Keratinocyte (primary cell): Measurements from ENCODE around the gene S100PBP. TPM values are rescaled to one million over a fixed set of nuclear protein-coding genes. Genes with fewer than 3 reads are reported as not detected.

Source experiments
- DNase-seq: peaks from one replicate; pipeline ENCODE4 v3.0.0-alpha.2; 2011; ENCODE audit warnings: low read depth, missing footprints, low spot score
- FAIRE-seq: peaks from 2 replicates; lab custom pipeline; 2011; peaks lifted over from hg19 to GRCh38; lab: Jason Lieb, UNC
- H2AFZ ChIP-seq: 2 replicates; pipeline ENCODE4 v1.6.0; 2012; ENCODE audit warnings: low read length, control low read depth, inconsistent platforms; ENCODE audit not compliant: control insufficient read depth
- H3K27ac ChIP-seq: 2 replicates; pipeline ENCODE4 v1.5.1; 2011; ENCODE audit warnings: low read length; ENCODE audit not compliant: control insufficient read depth, insufficient read depth
- H3K27me3 ChIP-seq: 3 replicates; pipeline ENCODE4 v1.6.0; 2011; ENCODE audit warnings: low read length; ENCODE audit not compliant: control insufficient read depth, insufficient read depth; ENCODE audit errors: extremely low read depth
- H3K36me3 ChIP-seq, 2 experiments: 2 replicates in 1 of 2; 3 replicates in 1 of 2; pipeline ENCODE4 v1.5.1; 2011; ENCODE audit warnings: low read length in 2 of 2, mild to moderate bottlenecking in 1 of 2; ENCODE audit not compliant: control insufficient read depth in 2 of 2, insufficient read depth in 2 of 2; ENCODE audit errors: extremely low read depth in 1 of 2
- H3K4me1 ChIP-seq: 3 replicates; pipeline ENCODE4 v1.5.1; 2011; ENCODE audit warnings: low read length; ENCODE audit not compliant: control insufficient read depth, insufficient read depth; ENCODE audit errors: extremely low read depth
- H3K4me2 ChIP-seq: 3 replicates; pipeline ENCODE4 v1.6.0; 2011; ENCODE audit warnings: low read depth, low read length; ENCODE audit not compliant: control insufficient read depth, insufficient read depth; ENCODE audit errors: extremely low read depth
- H3K4me3 ChIP-seq, 3 experiments: fragments of 200-600 bp in 1 of 3; sonication (generic) in 1 of 3; 2 replicates in 2 of 3; 3 replicates in 1 of 3; pipeline ENCODE4 v1.5.1; 2011 to 2016; ENCODE audit warnings: low read length in 3 of 3, mild to moderate bottlenecking in 3 of 3, control low read depth in 2 of 3, inconsistent platforms in 1 of 3, low read depth in 1 of 3, mixed read lengths in 1 of 3, mixed run types in 1 of 3, moderate library complexity in 1 of 3; ENCODE audit not compliant: control insufficient read depth in 2 of 3, insufficient read depth in 2 of 3; ENCODE audit errors: extremely low read depth in 1 of 3
- H3K79me2 ChIP-seq: 2 replicates; pipeline ENCODE4 v1.6.0; 2012; ENCODE audit warnings: low read length; ENCODE audit not compliant: control insufficient read depth, insufficient read depth
- H3K9ac ChIP-seq: 3 replicates; pipeline ENCODE4 v1.6.0; 2011; ENCODE audit warnings: low read length; ENCODE audit not compliant: control insufficient read depth, insufficient read depth; ENCODE audit errors: extremely low read depth
- H3K9me1 ChIP-seq: 3 replicates; pipeline ENCODE4 v1.6.0; 2011; ENCODE audit warnings: low read length; ENCODE audit not compliant: control insufficient read depth, insufficient read depth; ENCODE audit errors: extremely low read depth
- H3K9me3 ChIP-seq: 2 replicates; pipeline ENCODE4 v1.5.1; 2012; ENCODE audit warnings: low read depth, low read length; ENCODE audit not compliant: control insufficient read depth
- H4K20me1 ChIP-seq: 3 replicates; pipeline ENCODE4 v1.6.0; 2011; ENCODE audit warnings: low read length; ENCODE audit not compliant: control insufficient read depth, insufficient read depth; ENCODE audit errors: extremely low read depth
- EZH2 ChIP-seq: IDR thresholded peaks from one replicate; pipeline ENCODE4 v1.6.1; 2012; ENCODE audit warnings: inconsistent platforms, mild to moderate bottlenecking, low read length, moderate library complexity
- dilution Hi-C: fragments of 300-500 bp; cut with MboI; formaldehyde crosslinking; loops from one replicate; pipeline ENCODE4 v1.7.0; 2020; ENCODE audit warnings: low sequenced_read_pairs; ENCODE audit not compliant: extremely low pct_ligation_motif_present
- polyA plus RNA-seq, 5 experiments: library from polyadenylated mRNA; depleted of rRNA in 3 of 5; stranded (reverse) in 3 of 5; stranded (forward) in 1 of 5; unstranded in 1 of 5; fragments of >200 nt; gene quantifications; 1 replicate in 1 of 5; 2 replicates in 3 of 5; 3 replicates in 1 of 5; pipeline versions ENCODE4 v1.2.1 to v1.2.3, GENCODE V29; 2011 to 2012; ENCODE audit warnings: missing spikeins in 2 of 5, low read depth in 1 of 5, low replicate concordance in 1 of 5
- TF ChIP-seq, protein P1 (sequence below), 3 experiments: IDR thresholded peaks in 1 of 3; conservative IDR thresholded peaks in 1 of 3; optimal IDR thresholded peaks in 1 of 3; 2 replicates in 2 of 3; 3 replicates in 1 of 3; pipeline versions ENCODE3 to v1.5.1; 2011; ENCODE audit warnings: low read length in 3 of 3, mild to moderate bottlenecking in 3 of 3, moderate library complexity in 2 of 3, control low read depth in 1 of 3, inconsistent platforms in 1 of 3; ENCODE audit not compliant: insufficient read depth in 2 of 3; ENCODE audit errors: extremely low read depth in 1 of 3

Gene S100PBP
- polyA plus RNA-seq, 1 donor (not counting 4 experiments of a cell fraction or from before 2014, with no cell fraction given), result 29.0 TPM

DNA sequence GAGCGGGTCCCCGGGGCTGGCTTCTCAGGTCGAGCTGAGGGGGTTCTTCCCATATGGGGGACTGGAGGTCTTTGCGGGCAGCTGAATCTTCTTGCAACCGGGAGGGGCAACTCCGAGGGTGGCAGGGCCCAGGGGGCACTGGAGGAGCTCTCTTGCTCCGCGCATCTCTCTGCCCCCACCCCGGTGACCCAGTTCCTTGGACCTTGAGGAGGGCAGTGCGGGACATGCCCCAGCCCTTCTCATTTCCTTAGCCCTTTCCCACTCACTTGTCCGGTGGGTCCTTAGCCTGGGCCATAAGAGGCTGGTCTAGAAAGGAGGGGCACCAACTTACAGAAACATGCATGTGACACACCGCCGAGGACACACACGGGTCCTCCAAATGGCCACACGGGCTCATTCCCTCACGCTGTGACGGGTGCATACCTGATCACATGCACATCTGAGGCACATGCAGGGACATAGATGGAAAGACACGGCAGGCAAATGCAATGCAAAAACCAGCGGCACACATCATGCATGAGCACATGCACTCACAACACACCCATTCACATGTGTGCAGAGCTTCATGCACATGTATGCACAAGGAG, 69.5 kb downstream of the S100PBP start:
- no peaks in the 10 kb centered on the region for H3K9me1 ChIP-seq
- peaks cover 4% of the 10 kb centered on the region for H4K20me1 ChIP-seq
- peaks cover 47% of the 10 kb centered on the region for H3K27me3 ChIP-seq
- no peak overlapping the region for H3K4me3 ChIP-seq
- dilution Hi-C loops, result no loop called here
- FAIRE-seq (no peak), DNase-seq (no peak)
- H3K9ac ChIP-seq, result no peak overlapping the region
- TF ChIP-seq, protein P1, sequence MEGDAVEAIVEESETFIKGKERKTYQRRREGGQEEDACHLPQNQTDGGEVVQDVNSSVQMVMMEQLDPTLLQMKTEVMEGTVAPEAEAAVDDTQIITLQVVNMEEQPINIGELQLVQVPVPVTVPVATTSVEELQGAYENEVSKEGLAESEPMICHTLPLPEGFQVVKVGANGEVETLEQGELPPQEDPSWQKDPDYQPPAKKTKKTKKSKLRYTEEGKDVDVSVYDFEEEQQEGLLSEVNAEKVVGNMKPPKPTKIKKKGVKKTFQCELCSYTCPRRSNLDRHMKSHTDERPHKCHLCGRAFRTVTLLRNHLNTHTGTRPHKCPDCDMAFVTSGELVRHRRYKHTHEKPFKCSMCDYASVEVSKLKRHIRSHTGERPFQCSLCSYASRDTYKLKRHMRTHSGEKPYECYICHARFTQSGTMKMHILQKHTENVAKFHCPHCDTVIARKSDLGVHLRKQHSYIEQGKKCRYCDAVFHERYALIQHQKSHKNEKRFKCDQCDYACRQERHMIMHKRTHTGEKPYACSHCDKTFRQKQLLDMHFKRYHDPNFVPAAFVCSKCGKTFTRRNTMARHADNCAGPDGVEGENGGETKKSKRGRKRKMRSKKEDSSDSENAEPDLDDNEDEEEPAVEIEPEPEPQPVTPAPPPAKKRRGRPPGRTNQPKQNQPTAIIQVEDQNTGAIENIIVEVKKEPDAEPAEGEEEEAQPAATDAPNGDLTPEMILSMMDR (optimal IDR thresholded peaks at IDR 0.05 in 1 of 3, IDR thresholded peaks at IDR 0.05 in 1 of 3, conservative IDR thresholded peaks at IDR 0.05 in 1 of 3; ENCODE audit: extremely low read depth in 1 of 3, insufficient read depth in 2 of 3, low read length in 3 of 3), result no peak
- no peak for TF ChIP-seq EZH2
- H3K36me3 ChIP-seq, result no peaks in the 10 kb centered on the region
- H3K27ac ChIP-seq, result no peak overlapping the region
- H2AFZ ChIP-seq, result no peak overlapping the region
- no peaks in the 10 kb centered on the region for H3K4me1 ChIP-seq
- no peak overlapping the region for H3K4me2 ChIP-seq
- no peaks in the 10 kb centered on the region for H3K9me3 ChIP-seq
- H3K79me2 ChIP-seq, result no peaks in the 10 kb centered on the region

DNA sequence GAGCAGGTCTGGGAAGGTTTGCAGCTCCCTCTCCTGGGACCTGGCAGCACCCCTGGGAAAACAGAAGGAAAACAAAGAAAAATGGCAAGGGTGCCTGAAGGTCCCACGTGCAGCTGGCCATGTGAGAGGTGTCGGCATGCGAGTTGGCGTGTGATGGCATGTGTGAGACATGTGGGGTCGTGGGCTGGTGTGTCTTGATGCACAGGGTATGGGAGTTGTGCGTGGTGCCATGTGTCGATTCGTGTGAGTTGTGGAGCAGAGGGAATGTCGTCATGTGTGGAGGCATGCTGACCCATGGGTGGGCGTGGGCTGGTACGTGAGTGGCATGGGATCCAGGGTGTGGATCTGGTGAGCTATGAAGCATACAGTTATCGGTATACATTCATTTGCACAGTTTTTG, 70.2 kb downstream of the S100PBP start:
- no peak overlapping the region for H3K9ac ChIP-seq
- FAIRE-seq, result no peak
- H3K36me3 ChIP-seq, result no peaks in the 10 kb centered on the region
- dilution Hi-C loops, result no loop called here
- peaks cover 51% of the 10 kb centered on the region for H3K27me3 ChIP-seq
- TF ChIP-seq, protein P1 (optimal IDR thresholded peaks at IDR 0.05 in 1 of 3, IDR thresholded peaks at IDR 0.05 in 1 of 3, conservative IDR thresholded peaks at IDR 0.05 in 1 of 3; ENCODE audit: extremely low read depth in 1 of 3, insufficient read depth in 2 of 3, low read length in 3 of 3), result no peak
- no peak for TF ChIP-seq EZH2
- H2AFZ ChIP-seq, result no peak overlapping the region
- no peaks in the 10 kb centered on the region for H3K4me1 ChIP-seq
- H3K4me2 ChIP-seq, result no peak overlapping the region
- H4K20me1 ChIP-seq, result peaks cover 4% of the 10 kb centered on the region
- H3K27ac ChIP-seq, result no peak overlapping the region
- no peaks in the 10 kb centered on the region for H3K9me1 ChIP-seq
- H3K9me3 ChIP-seq, result no peaks in the 10 kb centered on the region
- no peak overlapping the region for H3K4me3 ChIP-seq
- no peaks in the 10 kb centered on the region for H3K79me2 ChIP-seq
- no peak for DNase-seq
